GM06990 (cell line): Measurements from ENCODE around the gene C6.

ENCODE experiments used
- DNase-seq: peaks from one replicate; pipeline ENCODE4 v3.0.0-alpha.2; 2011; ENCODE audit not compliant: insufficient read length; ENCODE audit errors: extremely low read depth
- H3K27me3 ChIP-seq: replicated peaks from 2 replicates; pipeline ENCODE4 v1.6.0; 2011; ENCODE audit warnings: low read length; ENCODE audit not compliant: control insufficient read depth, insufficient read depth
- H3K36me3 ChIP-seq: 2 replicates; pipeline ENCODE4 v1.5.1; 2011; ENCODE audit warnings: low read length; ENCODE audit not compliant: control insufficient read depth, insufficient read depth
- H3K4me3 ChIP-seq: replicated peaks from 2 replicates; pipeline ENCODE4 v1.5.1; 2011; ENCODE audit warnings: low read depth, mild to moderate bottlenecking, control low read depth, low read length
- CTCF ChIP-seq: IDR thresholded peaks from 2 replicates; pipeline ENCODE4 v1.5.1; 2011; ENCODE audit warnings: low read length, control low read depth, mild to moderate bottlenecking, inconsistent platforms; ENCODE audit not compliant: insufficient read depth, poor library complexity, severe bottlenecking

The C6 gene

GRCh38 chr5:41112486-41113455, 100.6 kb downstream of the C6 start:
- no peak for TF ChIP-seq CTCF
- Histone ChIP-seq H3K4me3 (no peak overlapping the region), H3K36me3 (no peaks in the 10 kb centered on the region), H3K27me3 (no peaks in the 10 kb centered on the region)
- no peak for DNase-seq

GRCh38 chr5:41109186-41109585, 104.1 kb downstream of the C6 start:
- TF ChIP-seq CTCF: no peak
- no peak for DNase-seq
- H3K36me3 ChIP-seq: no peaks in the 10 kb centered on the region
- no peaks in the 10 kb centered on the region for H3K27me3 ChIP-seq
- H3K4me3 ChIP-seq: no peak overlapping the region

GRCh38 chr5:41102341-41102740, 111.0 kb downstream of the C6 start:
- Histone ChIP-seq H3K27me3 (no peaks in the 10 kb centered on the region), H3K4me3 (no peak overlapping the region), H3K36me3 (no peaks in the 10 kb centered on the region)
- no peak for TF ChIP-seq CTCF
- no peak for DNase-seq

- H3K4me3 ChIP-seq: no peak overlapping the region
- H3K27me3 ChIP-seq: no peaks in the 10 kb centered on the region
- TF ChIP-seq CTCF: no peak
- no peak for DNase-seq
- no peaks in the 10 kb centered on the region for H3K36me3 ChIP-seq
These were observed 115.7 kb downstream of the C6 start for GRCh38 chr5:41097642-41098041.

GRCh38 chr5:41095324-41096101, 117.8 kb downstream of the C6 start:
- no peak for TF ChIP-seq CTCF
- Histone ChIP-seq H3K4me3 (no peak overlapping the region), H3K36me3 (no peaks in the 10 kb centered on the region), H3K27me3 (no peaks in the 10 kb centered on the region)
- DNase-seq: no peak
